Endothelial cell of umbilical vein (primary cell): ENCODE data around the gene FNIP2. TPM values are rescaled to one million over a fixed set of nuclear protein-coding genes. Genes with fewer than 3 reads are reported as not detected.
A peak's percentile ranks its signal among the peaks of the same experiment; 100 is the strongest.

Experiments used
- BruUV-seq: library from RNA; stranded (reverse); fragments of 400-500 nt; replicated peaks from 2 replicates; lab custom pipeline; 2021; lab: Mats Ljungman, UMichigan
- CTCF ChIA-PET: fragments of 300-600, 350-600 bp; sonication (Branson Sonifier 250); formaldehyde crosslinking; loops from one replicate; lab custom pipeline; 2021; ENCODE audit warnings: antibody characterized with exemption, inconsistent platforms; lab: Charles Lee
- POLR2A ChIA-PET: fragments of 300-600, 350-600 bp; sonication (Branson Sonifier 250); formaldehyde crosslinking; loops from one replicate; lab custom pipeline; 2021; ENCODE audit warnings: antibody characterized with exemption, inconsistent platforms; lab: Charles Lee
- DNase-seq: peaks from one replicate; pipeline ENCODE4 v3.0.0-alpha.2; 2011; ENCODE audit warnings: low read depth, low spot score
- FAIRE-seq: peaks from 2 replicates; lab custom pipeline; 2011; peaks lifted over from hg19 to GRCh38; lab: Jason Lieb, UNC
- H2AFZ ChIP-seq: 2 replicates; pipeline ENCODE4 v1.6.0; 2012; ENCODE audit warnings: low read depth, low read length, control low read depth, inconsistent platforms
- H3K27ac ChIP-seq: 2 replicates; pipeline ENCODE4 v1.5.1; 2011; ENCODE audit warnings: low read depth, mild to moderate bottlenecking, control low read depth, low read length, moderate library complexity; ENCODE audit not compliant: insufficient read depth
- H3K27me3 ChIP-seq, 2 experiments: 2 replicates each; pipeline versions ENCODE4 v1.6.0 to v1.6.1; 2011; ENCODE audit warnings: low read length in 2 of 2, mixed read lengths in 1 of 2; ENCODE audit not compliant: control insufficient read depth in 2 of 2, insufficient read depth in 2 of 2
- H3K36me3 ChIP-seq, 2 experiments: 2 replicates in 1 of 2; 3 replicates in 1 of 2; pipeline ENCODE4 v1.5.1; 2011; ENCODE audit warnings: low read length in 2 of 2, mild to moderate bottlenecking in 1 of 2, moderate library complexity in 1 of 2; ENCODE audit not compliant: control insufficient read depth in 2 of 2, insufficient read depth in 2 of 2; ENCODE audit errors: extremely low read depth in 1 of 2
- H3K4me1 ChIP-seq: 3 replicates; pipeline ENCODE4 v1.5.1; 2011; ENCODE audit warnings: mild to moderate bottlenecking, low read length; ENCODE audit not compliant: control insufficient read depth, insufficient read depth; ENCODE audit errors: extremely low read depth
- H3K4me2 ChIP-seq: 2 replicates; pipeline ENCODE4 v1.6.1; 2011; ENCODE audit warnings: low read length, control low read depth, mixed read lengths; ENCODE audit not compliant: insufficient read depth
- H3K4me3 ChIP-seq, 3 experiments: fragments of 200-600 bp in 1 of 3; sonication (generic), shearing (Covaris generic) in 1 of 3; replicated peaks in 1 of 3; 2 replicates each; pipeline ENCODE4 v1.5.1; 2011 to 2016; ENCODE audit warnings: control low read depth in 3 of 3, low read length in 3 of 3, mild to moderate bottlenecking in 2 of 3, inconsistent platforms in 1 of 3, low read depth in 1 of 3, moderate library complexity in 1 of 3; ENCODE audit not compliant: insufficient read depth in 1 of 3
- H3K79me2 ChIP-seq: 2 replicates; pipeline ENCODE4 v1.6.0; 2012; ENCODE audit warnings: low read length, inconsistent platforms; ENCODE audit not compliant: control insufficient read depth, insufficient read depth
- H3K9ac ChIP-seq: replicated peaks from 2 replicates; pipeline ENCODE3; 2011; ENCODE audit warnings: low read length, control low read depth; ENCODE audit not compliant: insufficient read depth; ENCODE audit errors: extremely low read depth
- H3K9me1 ChIP-seq: replicated peaks from 3 replicates; pipeline ENCODE4 v1.6.0; 2011; ENCODE audit warnings: mild to moderate bottlenecking, low read length; ENCODE audit not compliant: control insufficient read depth, insufficient read depth; ENCODE audit errors: extremely low read depth
- H3K9me3 ChIP-seq: replicated peaks from 2 replicates; pipeline ENCODE4 v1.5.1; 2012; ENCODE audit warnings: low read length, inconsistent platforms; ENCODE audit not compliant: control insufficient read depth, insufficient read depth
- H4K20me1 ChIP-seq: replicated peaks from 2 replicates; pipeline ENCODE3; 2011; ENCODE audit warnings: mild to moderate bottlenecking, low read length; ENCODE audit not compliant: control insufficient read depth, insufficient read depth; ENCODE audit errors: extremely low read depth
- CTCF ChIP-seq, 2 donors: IDR thresholded peaks; 1 replicate in 1 of 2; 2 replicates in 1 of 2; pipeline ENCODE4 v1.5.1; 2011; ENCODE audit warnings: low read length in 2 of 2, mild to moderate bottlenecking in 2 of 2, moderate library complexity in 2 of 2, control low read depth in 1 of 2, inconsistent platforms in 1 of 2, low read depth in 1 of 2; ENCODE audit not compliant: insufficient read depth in 1 of 2; ENCODE audit errors: extremely low read depth in 1 of 2
- EZH2 ChIP-seq: IDR thresholded peaks from 2 replicates; pipeline ENCODE4 v1.6.1; 2012; ENCODE audit warnings: borderline replicate concordance, low read depth, mild to moderate bottlenecking, moderate library complexity, low read length, inconsistent platforms; ENCODE audit not compliant: severe bottlenecking
- FOS ChIP-seq: IDR thresholded peaks from 2 replicates; pipeline ENCODE4 v1.6.1; 2011; ENCODE audit warnings: mild to moderate bottlenecking, low read length, moderate library complexity, borderline replicate concordance; ENCODE audit not compliant: insufficient read depth
- GATA2 ChIP-seq: IDR thresholded peaks from 2 replicates; pipeline ENCODE4 v1.7.0; 2011; ENCODE audit warnings: low read depth, mild to moderate bottlenecking, moderate library complexity, mixed read lengths, low read length; ENCODE audit not compliant: insufficient read length, insufficient read depth
- JUN ChIP-seq: IDR thresholded peaks from 2 replicates; pipeline ENCODE4 v1.6.1; 2011; ENCODE audit warnings: borderline replicate concordance, low read depth; ENCODE audit not compliant: insufficient read length, insufficient read depth
- MYC ChIP-seq: IDR thresholded peaks from one replicate; pipeline ENCODE4 v1.6.1; 2011; ENCODE audit warnings: mild to moderate bottlenecking, low read depth, low read length
- POLR2A ChIP-seq: IDR thresholded peaks from 2 replicates; pipeline ENCODE4 v1.6.1; 2012; ENCODE audit warnings: low read depth, mild to moderate bottlenecking, control low read depth, low read length
- POLR2AphosphoS5 ChIP-seq: IDR thresholded peaks from 2 replicates; pipeline ENCODE4 v1.6.1; 2012; ENCODE audit warnings: low read depth, mild to moderate bottlenecking, control low read depth, low read length, moderate library complexity; ENCODE audit not compliant: insufficient read depth
- dilution Hi-C: fragments of 300-500 bp; cut with MboI; formaldehyde crosslinking; loops from one replicate; pipeline ENCODE4 v1.15.0; 2019; ENCODE audit warnings: low sequenced_read_pairs; ENCODE audit not compliant: extremely low pct_ligation_motif_present
- intact Hi-C: fragments of 100-400 bp; cut with micrococcal nuclease; formaldehyde crosslinking; loops from one replicate; pipeline ENCODE4 v1.10.0; 2022
- polyA plus RNA-seq, 4 experiments: library from polyadenylated mRNA; depleted of rRNA in 3 of 4; stranded (reverse) in 3 of 4; unstranded in 1 of 4; fragments of >200 nt; gene quantifications; 2 replicates each; pipeline versions ENCODE4 v1.2.1 to v1.2.3, GENCODE V29; 2011 to 2012; ENCODE audit warnings: missing spikeins in 1 of 4
- total RNA-seq: library from RNA; stranded (reverse); gene quantifications from 2 replicates; pipeline ENCODE4 v1.2.3, GENCODE V29; 2021
- TF ChIP-seq, protein P1 (sequence below): IDR thresholded peaks from 2 replicates; pipeline ENCODE4 v1.6.1; 2011; ENCODE audit not compliant: insufficient read depth, insufficient read length

FNIP2 gene
- total and polyA plus RNA-seq, 2 donors (not counting 3 experiments of a cell fraction or from before 2014, with no cell fraction given) = 4.5 to 14.4 TPM

GRCh38 chr4:158819942-158820786, 51.3 kb downstream of the FNIP2 start:
- ChIA-PET CTCF (interaction anchor here (0.9 to 1.5 kb wide), 2 partner anchors 9 to 31 kb away, joined by 3 read pairs; no protein-coding TSS in a partner anchor), POLR2A (no interaction called here)

More at GRCh38 chr4:158819942-158820786, 51.3 kb downstream of the FNIP2 start:
- no peak for FAIRE-seq
- H3K36me3 ChIP-seq = no peaks in the 10 kb centered on the region
- H3K27me3 ChIP-seq = no peaks in the 10 kb centered on the region
- no peaks in the 10 kb centered on the region for H3K9me3 ChIP-seq
- TF ChIP-seq FOS (no peak), CTCF (IDR thresholded peaks at IDR 0.05; ENCODE audit: extremely low read depth in 1 of 2, insufficient read depth in 1 of 2, low read depth in 1 of 2, low read length in 2 of 2) (no peak), EZH2 (no peak), GATA2 (no peak), JUN (no peak), POLR2A (no peak), MYC (no peak), POLR2AphosphoS5 (no peak)
- TF ChIP-seq, protein P1, sequence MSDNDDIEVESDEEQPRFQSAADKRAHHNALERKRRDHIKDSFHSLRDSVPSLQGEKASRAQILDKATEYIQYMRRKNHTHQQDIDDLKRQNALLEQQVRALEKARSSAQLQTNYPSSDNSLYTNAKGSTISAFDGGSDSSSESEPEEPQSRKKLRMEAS = no peak
- intact Hi-C loops = loop anchor here (5.0 kb wide), 1 partner anchor 148 kb away; the partner anchor contains the start of genes C4orf46 and ETFDH
- H4K20me1 ChIP-seq = no peaks in the 10 kb centered on the region
- H3K9me1 ChIP-seq = no peaks in the 10 kb centered on the region
- no peak overlapping the region for H3K4me2 ChIP-seq
- no peak overlapping the region for H3K27ac ChIP-seq
- DNase-seq = peak; percentile 62
- no peak overlapping the region for H2AFZ ChIP-seq
- dilution Hi-C loops = no loop called here
- no TSS peak for BruUV-seq
- no peak overlapping the region for H3K9ac ChIP-seq
- H3K79me2 ChIP-seq = peaks cover 6% of the 10 kb centered on the region
- H3K4me1 ChIP-seq = peaks cover 32% of the 10 kb centered on the region
- no peak overlapping the region for H3K4me3 ChIP-seq
